HEK293T (cell line): Measurements from ENCODE around the gene ELK3.

Experiments used
- BHLHE40 ChIP-seq: fragments of 450-650 bp; IDR thresholded peaks from 2 replicates; pipeline ENCODE4 v1.6.1; 2016; ENCODE audit warnings: mild to moderate bottlenecking, moderate library complexity, borderline replicate concordance
- CTBP1 ChIP-seq: fragments of 450-650 bp; IDR thresholded peaks from 2 replicates; pipeline ENCODE4 v1.6.1; 2016; ENCODE audit warnings: borderline replicate concordance
- ELF4 ChIP-seq: fragments of 450-650 bp; IDR thresholded peaks from 2 replicates; pipeline ENCODE4 v1.6.1; 2017; ENCODE audit warnings: antibody characterized with exemption
- FOXK2 ChIP-seq: fragments of 450-650 bp; IDR thresholded peaks from 2 replicates; pipeline ENCODE4 v1.6.1; 2016; ENCODE audit warnings: mild to moderate bottlenecking
- FOXM1 ChIP-seq: fragments of 450-650 bp; IDR thresholded peaks from 2 replicates; pipeline ENCODE4 v1.6.1; 2017; ENCODE audit warnings: mild to moderate bottlenecking, borderline replicate concordance
- HDGF ChIP-seq: fragments of 450-650 bp; IDR thresholded peaks from 2 replicates; pipeline ENCODE4 v1.6.1; 2017; ENCODE audit warnings: antibody characterized with exemption, borderline replicate concordance
- SP1 ChIP-seq: fragments of 450-650 bp; IDR thresholded peaks from 2 replicates; pipeline ENCODE4 v1.6.1; 2017
- TARDBP ChIP-seq: fragments of 450-650 bp; IDR thresholded peaks from 2 replicates; pipeline ENCODE4 v1.6.1; 2016
- ZNF384 ChIP-seq: fragments of 450-650 bp; IDR thresholded peaks from 2 replicates; pipeline ENCODE4 v1.6.1; 2016

DNA sequence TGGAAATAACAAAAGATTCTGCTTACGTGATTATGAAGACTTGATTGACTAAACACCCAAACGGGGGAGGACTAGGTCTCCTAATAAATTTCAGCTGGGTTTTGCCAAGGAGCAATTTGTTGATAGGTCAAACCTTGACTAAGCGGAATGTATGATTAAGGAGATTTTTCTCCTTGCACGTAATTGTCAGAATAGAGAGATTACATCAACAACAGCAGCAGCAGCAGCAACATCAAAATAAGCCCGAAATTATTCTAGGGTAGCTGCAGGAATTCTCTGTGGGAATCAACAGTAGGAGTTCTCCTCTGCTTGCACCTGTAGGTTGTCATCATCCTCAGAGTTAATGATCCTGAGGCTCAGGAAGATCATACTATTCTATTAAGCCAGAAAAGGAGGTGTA lies 10.2 kb downstream of the ELK3 start:
- TF ChIP-seq ZNF384 (no peak), HDGF (no peak), BHLHE40 (no peak), ELF4 (no peak), TARDBP (no peak), CTBP1 (no peak), FOXM1 (no peak), FOXK2 (no peak), SP1 (no peak)
